PC-3 (cell line): Measurements from ENCODE around the gene PTRH1. TPM values are rescaled to one million over a fixed set of nuclear protein-coding genes. Genes with fewer than 3 reads are reported as not detected.

Experiments used
- ATAC-seq: fragments of 200-7000 bp; cut with Tn5 transposase; 2 replicates; pipeline ENCODE4 v1.9.1; 2020; ENCODE audit warnings: mild to moderate bottlenecking, moderate library complexity
- BruUV-seq: library from RNA; stranded (reverse); fragments of 400-500 nt; replicated peaks from 2 replicates; lab custom pipeline; 2021; lab: Mats Ljungman, UMichigan
- CTCF ChIA-PET: fragments of 300-600 bp; sonication (Branson Sonifier 250); formaldehyde crosslinking; loops from one replicate; lab custom pipeline; 2022; ENCODE audit warnings: antibody characterized with exemption; lab: Charles Lee
- POLR2A ChIA-PET: fragments of 300-600 bp; sonication (Branson Sonifier 250); formaldehyde crosslinking; loops from one replicate; lab custom pipeline; 2022; ENCODE audit warnings: antibody characterized with exemption; ENCODE audit not compliant: unreplicated experiment; lab: Charles Lee
- DNase-seq: peaks from one replicate; pipeline ENCODE4 v3.0.0-alpha.2; 2015
- H2AFZ ChIP-seq: fragments of 300-600 bp; sonication (generic); 2 replicates; pipeline ENCODE4 v1.6.0; 2016; ENCODE audit warnings: antibody characterized with exemption, low read length
- H3F3A ChIP-seq: fragments of 300-600 bp; sonication (generic); one replicate; pipeline ENCODE4 v1.6.0; 2017; ENCODE audit warnings: antibody characterized with exemption, low read length, control low read depth, mild to moderate bottlenecking; ENCODE audit not compliant: unreplicated experiment
- H3K27ac ChIP-seq: fragments of 300-600 bp; sonication (generic); 2 replicates; pipeline ENCODE4 v1.5.1; 2016; ENCODE audit warnings: mild to moderate bottlenecking, low read length
- H3K27me3 ChIP-seq: fragments of 300-600 bp; sonication (generic); 2 replicates; pipeline ENCODE4 v1.6.1; 2016; ENCODE audit warnings: low read length, mixed read lengths
- H3K36me3 ChIP-seq: fragments of 300-600 bp; sonication (generic); 2 replicates; pipeline ENCODE4 v1.6.1; 2016; ENCODE audit warnings: low read depth, mixed run types, low read length, mixed read lengths
- H3K4me1 ChIP-seq: fragments of 300-600 bp; sonication (generic); 2 replicates; pipeline ENCODE4 v1.5.1; 2016; ENCODE audit warnings: low read length; ENCODE audit not compliant: insufficient read depth
- H3K4me2 ChIP-seq: fragments of 300-600 bp; sonication (generic); 2 replicates; pipeline ENCODE4 v1.6.0; 2016; ENCODE audit warnings: low read length
- H3K4me3 ChIP-seq: fragments of 300-600 bp; sonication (generic); 2 replicates; pipeline ENCODE4 v1.5.1; 2016; ENCODE audit warnings: mild to moderate bottlenecking, low read length, mixed read lengths
- H3K79me2 ChIP-seq: fragments of 300-600 bp; sonication (generic); 2 replicates; pipeline ENCODE4 v1.6.1; 2017; ENCODE audit warnings: low read length, mixed read lengths
- H3K9ac ChIP-seq: fragments of 300-600 bp; sonication (generic); 2 replicates; pipeline ENCODE4 v1.6.0; 2016; ENCODE audit warnings: mild to moderate bottlenecking, low read length
- H3K9me2 ChIP-seq: fragments of 300-600 bp; sonication (generic); replicated peaks from 2 replicates; pipeline ENCODE4 v1.6.1; 2016; ENCODE audit warnings: mixed run types, low read length, mixed read lengths
- H3K9me3 ChIP-seq: fragments of 300-600 bp; sonication (generic); 2 replicates; pipeline ENCODE4 v1.6.1; 2016; ENCODE audit warnings: low read length, mixed read lengths
- H4K20me1 ChIP-seq: fragments of 300-600 bp; sonication (generic); 2 replicates; pipeline ENCODE4 v1.6.1; 2016; ENCODE audit warnings: low read length, mixed read lengths
- CTCF ChIP-seq: fragments of 300-600 bp; sonication (generic); conservative IDR thresholded peaks from 2 replicates; pipeline ENCODE4 v1.5.1; 2017; ENCODE audit warnings: antibody characterized with exemption, low read depth, mild to moderate bottlenecking, low read length
- EZH2 ChIP-seq: fragments of 300-600 bp; sonication (generic); IDR thresholded peaks from one replicate; pipeline ENCODE4 v1.6.1; 2017; ENCODE audit warnings: antibody characterized with exemption, mild to moderate bottlenecking, low read length; ENCODE audit not compliant: unreplicated experiment
- EZH2phosphoT487 ChIP-seq: fragments of 300-600 bp; sonication (generic); IDR thresholded peaks from 2 replicates; pipeline ENCODE4 v1.6.1; 2018; ENCODE audit warnings: mild to moderate bottlenecking, antibody characterized with exemption, low read length, borderline replicate concordance
- intact Hi-C: fragments of 100-400 bp; cut with micrococcal nuclease; formaldehyde crosslinking; loops from 2 replicates; pipeline ENCODE4 v1.9.0; 2023
- total RNA-seq: library from RNA; depleted of rRNA; stranded (reverse); fragments of >200 nt; gene quantifications from 2 replicates; pipeline ENCODE4 v1.2.3, GENCODE V29; 2014

The PTRH1 gene
- total RNA-seq, 1 experiment from 2014 or later, result 45.3 TPM

- H3K4me2 ChIP-seq, result no peak overlapping the region
- TF ChIP-seq CTCF (no peak), EZH2 (no peak), EZH2phosphoT487 (no peak)
- no peak overlapping the region for H3K9ac ChIP-seq
- no peaks in the 10 kb centered on the region for H3K9me2 ChIP-seq
- H3K27ac ChIP-seq, result no peak overlapping the region
- H3F3A ChIP-seq, result no peaks in the 10 kb centered on the region
- no peak overlapping the region for H3K4me3 ChIP-seq
- no peak for DNase-seq
- intact Hi-C loops, result no loop called here
- H3K36me3 ChIP-seq, result no peaks in the 10 kb centered on the region
- ChIA-PET CTCF (no interaction called here), POLR2A (no interaction called here)
- H2AFZ ChIP-seq, result no peak overlapping the region
- BruUV-seq, result no TSS peak
- H3K4me1 ChIP-seq, result peaks cover 8% of the 10 kb centered on the region
- H4K20me1 ChIP-seq, result no peaks in the 10 kb centered on the region
- no peak for ATAC-seq
- H3K79me2 ChIP-seq, result no peaks in the 10 kb centered on the region
- H3K27me3 ChIP-seq, result no peaks in the 10 kb centered on the region
- H3K9me3 ChIP-seq, result no peaks in the 10 kb centered on the region
Measured at GRCh38 chr9:127729522-127730256, 14.2 kb upstream of the PTRH1 start.

- TF ChIP-seq EZH2phosphoT487 (no peak), EZH2 (no peak), CTCF (no peak)
- Histone ChIP-seq H3K79me2 (no peaks in the 10 kb centered on the region), H3K27me3 (no peaks in the 10 kb centered on the region), H3K4me3 (no peak overlapping the region), H3K9ac (no peak overlapping the region), H4K20me1 (no peaks in the 10 kb centered on the region), H3K36me3 (no peaks in the 10 kb centered on the region), H3K9me2 (no peaks in the 10 kb centered on the region), H2AFZ (no peak overlapping the region), H3K4me2 (no peak overlapping the region), H3K9me3 (no peaks in the 10 kb centered on the region), H3K4me1 (peaks cover 2% of the 10 kb centered on the region), H3F3A (no peaks in the 10 kb centered on the region), H3K27ac (no peak overlapping the region)
- BruUV-seq, result no TSS peak
- POLR2A ChIA-PET, result no interaction called here
- intact Hi-C loops, result no loop called here
- no peak for ATAC-seq
- no peak for DNase-seq
- CTCF ChIA-PET, result no interaction called here
Measured at GRCh38 chr9:127728808-127729207, 13.3 kb upstream of the PTRH1 start.

- DNase-seq (no peak), ATAC-seq (no peak)
- intact Hi-C loops, result no loop called here
- Histone ChIP-seq H4K20me1 (no peaks in the 10 kb centered on the region), H3K27ac (no peak overlapping the region), H3K4me2 (no peak overlapping the region), H3K9ac (no peak overlapping the region), H3K9me2 (no peaks in the 10 kb centered on the region), H3K36me3 (no peaks in the 10 kb centered on the region), H3K27me3 (no peaks in the 10 kb centered on the region), H2AFZ (no peak overlapping the region), H3F3A (no peaks in the 10 kb centered on the region), H3K79me2 (no peaks in the 10 kb centered on the region), H3K9me3 (no peaks in the 10 kb centered on the region), H3K4me3 (no peak overlapping the region), H3K4me1 (peaks cover 17% of the 10 kb centered on the region)
- ChIA-PET POLR2A (no interaction called here), CTCF (no interaction called here)
- TF ChIP-seq EZH2phosphoT487 (no peak), CTCF (no peak), EZH2 (no peak)
- BruUV-seq, result no TSS peak
Measured at GRCh38 chr9:127726871-127727270, 11.4 kb upstream of the PTRH1 start.
